Panc1 (cell line): Measurements from ENCODE around the gene SRCIN1. TPM values are rescaled to one million over a fixed set of nuclear protein-coding genes. Genes with fewer than 3 reads are reported as not detected.

Experiments
- ATAC-seq: fragments of 200-7000 bp; cut with Tn5 transposase; 2 replicates; pipeline ENCODE4 v1.9.1; 2020; ENCODE audit warnings: mild to moderate bottlenecking, moderate library complexity
- BruUV-seq: library from RNA; stranded (reverse); fragments of 400-500 nt; replicated peaks from 2 replicates; lab custom pipeline; 2021; lab: Mats Ljungman, UMichigan
- CTCF ChIA-PET: fragments of 300-600 bp; sonication (Branson Sonifier 250); formaldehyde crosslinking; loops from one replicate; lab custom pipeline; 2022; ENCODE audit warnings: antibody characterized with exemption; lab: Charles Lee
- POLR2A ChIA-PET: fragments of 300-600 bp; sonication (Branson Sonifier 250); formaldehyde crosslinking; loops from one replicate; lab custom pipeline; 2022; ENCODE audit warnings: antibody characterized with exemption; lab: Charles Lee
- DNase-seq: peaks from one replicate; pipeline ENCODE4 v3.0.0-alpha.2; 2010; ENCODE audit warnings: low read depth, low spot score
- H3K27ac ChIP-seq: 2 replicates; pipeline ENCODE4 v1.5.1; 2011; ENCODE audit warnings: mild to moderate bottlenecking, low read length, inconsistent platforms
- H3K27me3 ChIP-seq: fragments of 200-500 bp; sonication (Bioruptor generic); 2 replicates; pipeline ENCODE4 v1.6.0; 2014; ENCODE audit warnings: low read length, inconsistent platforms; ENCODE audit not compliant: control insufficient read depth, insufficient read depth
- H3K36me3 ChIP-seq: fragments of 200-500 bp; sonication (Bioruptor generic); 2 replicates; pipeline ENCODE4 v1.5.1; 2014; ENCODE audit warnings: inconsistent platforms, mild to moderate bottlenecking, low read length, moderate library complexity; ENCODE audit not compliant: control insufficient read depth, insufficient read depth
- H3K4me1 ChIP-seq: 2 replicates; pipeline ENCODE4 v1.5.1; 2011; ENCODE audit warnings: inconsistent platforms, mild to moderate bottlenecking, low read length, moderate library complexity; ENCODE audit not compliant: control insufficient read depth, insufficient read depth
- H3K4me3 ChIP-seq, 2 experiments: 2 replicates each; pipeline ENCODE4 v1.5.1; 2011 to 2012; ENCODE audit warnings: low read depth in 2 of 2, low read length in 2 of 2, mild to moderate bottlenecking in 2 of 2, inconsistent platforms in 1 of 2, moderate library complexity in 1 of 2
- H3K9me3 ChIP-seq: fragments of 200-500 bp; sonication (Bioruptor generic); 2 replicates; pipeline ENCODE4 v1.5.1; 2014; ENCODE audit warnings: low read depth, mild to moderate bottlenecking, inconsistent platforms, low read length, moderate library complexity; ENCODE audit not compliant: control insufficient read depth, insufficient read depth
- POLR2AphosphoS5 ChIP-seq: IDR thresholded peaks from 2 replicates; pipeline ENCODE4 v1.6.1; 2012; ENCODE audit warnings: mild to moderate bottlenecking, low read depth, low read length, moderate library complexity
- SIN3A ChIP-seq: IDR thresholded peaks from 2 replicates; pipeline ENCODE4 v1.6.1; 2012; ENCODE audit warnings: low read depth, mild to moderate bottlenecking, low read length, moderate library complexity, borderline replicate concordance; ENCODE audit not compliant: insufficient read depth
- TCF7L2 ChIP-seq: IDR thresholded peaks from 2 replicates; pipeline ENCODE4 v1.6.1; 2011; ENCODE audit warnings: mild to moderate bottlenecking, low read depth, low read length, inconsistent platforms
- in situ Hi-C: cut with HindIII; loops from 2 replicates; pipeline ENCODE4 v1.10.0; 2016; ENCODE audit warnings: low sequenced_read_pairs, low pct_unique_long_range_greater_than_20kb
- intact Hi-C: fragments of 100-400 bp; cut with micrococcal nuclease; formaldehyde crosslinking; loops from one replicate; pipeline ENCODE4 v1.10.0; 2022; ENCODE audit not compliant: unreplicated experiment
- total RNA-seq: library from RNA; stranded (reverse); gene quantifications from one replicate; pipeline ENCODE4 v1.2.1, GENCODE V29; 2021; ENCODE audit not compliant: unreplicated experiment
- TF ChIP-seq, protein P1 (sequence below), 2 experiments: IDR thresholded peaks; 2 replicates each; pipeline ENCODE4 v1.6.1; 2011 to 2012; ENCODE audit warnings: low read depth in 2 of 2, control low read depth in 1 of 2, low read length in 1 of 2, mild to moderate bottlenecking in 1 of 2, moderate library complexity in 1 of 2; ENCODE audit not compliant: insufficient read depth in 1 of 2
- TF ChIP-seq, protein P2 (sequence below): fragments of 450-650 bp; IDR thresholded peaks from 2 replicates; pipeline ENCODE4 v1.5.1; 2017; ENCODE audit warnings: mild to moderate bottlenecking

SRCIN1 gene
- total RNA-seq, 1 experiment from 2014 or later, result 12.8 TPM

- in situ Hi-C loops (no loop called here), intact Hi-C loops (no loop called here)
- Histone ChIP-seq H3K36me3 (no peaks in the 10 kb centered on the region), H3K9me3 (no peaks in the 10 kb centered on the region), H3K4me1 (peaks cover 17% of the 10 kb centered on the region), H3K27ac (no peak overlapping the region), H3K4me3 (no peak overlapping the region), H3K27me3 (no peaks in the 10 kb centered on the region)
- ATAC-seq (no peak), DNase-seq (no peak)
- TF ChIP-seq, protein P1, sequence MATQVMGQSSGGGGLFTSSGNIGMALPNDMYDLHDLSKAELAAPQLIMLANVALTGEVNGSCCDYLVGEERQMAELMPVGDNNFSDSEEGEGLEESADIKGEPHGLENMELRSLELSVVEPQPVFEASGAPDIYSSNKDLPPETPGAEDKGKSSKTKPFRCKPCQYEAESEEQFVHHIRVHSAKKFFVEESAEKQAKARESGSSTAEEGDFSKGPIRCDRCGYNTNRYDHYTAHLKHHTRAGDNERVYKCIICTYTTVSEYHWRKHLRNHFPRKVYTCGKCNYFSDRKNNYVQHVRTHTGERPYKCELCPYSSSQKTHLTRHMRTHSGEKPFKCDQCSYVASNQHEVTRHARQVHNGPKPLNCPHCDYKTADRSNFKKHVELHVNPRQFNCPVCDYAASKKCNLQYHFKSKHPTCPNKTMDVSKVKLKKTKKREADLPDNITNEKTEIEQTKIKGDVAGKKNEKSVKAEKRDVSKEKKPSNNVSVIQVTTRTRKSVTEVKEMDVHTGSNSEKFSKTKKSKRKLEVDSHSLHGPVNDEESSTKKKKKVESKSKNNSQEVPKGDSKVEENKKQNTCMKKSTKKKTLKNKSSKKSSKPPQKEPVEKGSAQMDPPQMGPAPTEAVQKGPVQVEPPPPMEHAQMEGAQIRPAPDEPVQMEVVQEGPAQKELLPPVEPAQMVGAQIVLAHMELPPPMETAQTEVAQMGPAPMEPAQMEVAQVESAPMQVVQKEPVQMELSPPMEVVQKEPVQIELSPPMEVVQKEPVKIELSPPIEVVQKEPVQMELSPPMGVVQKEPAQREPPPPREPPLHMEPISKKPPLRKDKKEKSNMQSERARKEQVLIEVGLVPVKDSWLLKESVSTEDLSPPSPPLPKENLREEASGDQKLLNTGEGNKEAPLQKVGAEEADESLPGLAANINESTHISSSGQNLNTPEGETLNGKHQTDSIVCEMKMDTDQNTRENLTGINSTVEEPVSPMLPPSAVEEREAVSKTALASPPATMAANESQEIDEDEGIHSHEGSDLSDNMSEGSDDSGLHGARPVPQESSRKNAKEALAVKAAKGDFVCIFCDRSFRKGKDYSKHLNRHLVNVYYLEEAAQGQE (IDR thresholded peaks at IDR 0.05; ENCODE audit: insufficient read depth in 1 of 2, low read depth in 2 of 2, low read length in 1 of 2), result no peak
- TF ChIP-seq, protein P2, sequence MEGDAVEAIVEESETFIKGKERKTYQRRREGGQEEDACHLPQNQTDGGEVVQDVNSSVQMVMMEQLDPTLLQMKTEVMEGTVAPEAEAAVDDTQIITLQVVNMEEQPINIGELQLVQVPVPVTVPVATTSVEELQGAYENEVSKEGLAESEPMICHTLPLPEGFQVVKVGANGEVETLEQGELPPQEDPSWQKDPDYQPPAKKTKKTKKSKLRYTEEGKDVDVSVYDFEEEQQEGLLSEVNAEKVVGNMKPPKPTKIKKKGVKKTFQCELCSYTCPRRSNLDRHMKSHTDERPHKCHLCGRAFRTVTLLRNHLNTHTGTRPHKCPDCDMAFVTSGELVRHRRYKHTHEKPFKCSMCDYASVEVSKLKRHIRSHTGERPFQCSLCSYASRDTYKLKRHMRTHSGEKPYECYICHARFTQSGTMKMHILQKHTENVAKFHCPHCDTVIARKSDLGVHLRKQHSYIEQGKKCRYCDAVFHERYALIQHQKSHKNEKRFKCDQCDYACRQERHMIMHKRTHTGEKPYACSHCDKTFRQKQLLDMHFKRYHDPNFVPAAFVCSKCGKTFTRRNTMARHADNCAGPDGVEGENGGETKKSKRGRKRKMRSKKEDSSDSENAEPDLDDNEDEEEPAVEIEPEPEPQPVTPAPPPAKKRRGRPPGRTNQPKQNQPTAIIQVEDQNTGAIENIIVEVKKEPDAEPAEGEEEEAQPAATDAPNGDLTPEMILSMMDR, result no peak
- TF ChIP-seq TCF7L2 (no peak), POLR2AphosphoS5 (no peak), SIN3A (no peak)
- no TSS peak for BruUV-seq
- POLR2A ChIA-PET, result interaction anchor here (0.5 to 0.6 kb wide), 2 partner anchors 67 to 70 kb away, joined by 3 to 4 read pairs; no protein-coding TSS in a partner anchor
- CTCF ChIA-PET, result no interaction called here
Observed at GRCh38 chr17:38603786-38604478, 1.8 kb downstream of the SRCIN1 start.

DNA sequence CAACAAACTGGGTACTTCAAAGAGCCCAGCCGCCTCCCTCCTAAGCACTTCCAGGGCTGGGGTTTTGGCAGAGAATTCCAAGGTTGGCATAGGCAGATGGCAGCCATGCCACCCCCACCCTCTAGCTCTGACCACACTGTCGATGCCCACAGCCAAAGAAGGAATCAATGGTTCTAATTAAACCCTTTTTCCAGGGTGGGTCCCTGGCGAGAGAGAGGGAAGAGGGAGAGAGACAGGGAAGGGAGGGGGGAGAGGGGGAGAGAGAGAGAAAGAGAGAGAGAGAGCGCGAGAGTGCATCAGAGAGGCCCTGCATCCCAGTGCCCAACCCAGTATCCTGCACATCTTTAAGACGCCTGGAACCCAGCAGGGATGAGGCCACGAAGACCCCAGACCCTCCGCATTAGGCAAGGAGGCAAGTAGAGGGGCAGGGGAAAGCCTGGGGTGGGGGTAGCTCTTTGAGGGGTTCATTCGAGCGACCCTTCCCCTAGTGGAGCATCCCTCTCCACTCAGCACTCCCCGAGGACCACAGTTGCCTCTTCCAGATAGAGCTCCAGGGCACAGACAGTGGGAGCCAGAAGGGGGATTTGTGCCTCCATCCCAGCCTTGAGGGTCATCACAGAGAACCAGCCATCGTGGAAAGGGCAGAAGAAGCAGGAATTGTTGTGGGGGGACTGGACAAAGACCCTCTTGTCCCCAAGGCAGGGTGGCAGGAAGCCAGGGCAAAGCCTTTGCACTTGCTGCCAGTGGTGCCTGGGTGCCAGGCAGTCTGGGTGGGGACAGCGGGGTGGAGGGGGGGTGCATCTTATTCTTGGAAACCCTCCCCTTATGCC, 2.6 kb downstream of the SRCIN1 start:
- POLR2A ChIA-PET, result no interaction called here
- no peak for TF ChIP-seq TCF7L2
- TF ChIP-seq SIN3A, result no peak
- no peak for TF ChIP-seq POLR2AphosphoS5
- TF ChIP-seq, protein P1 (IDR thresholded peaks at IDR 0.05; ENCODE audit: insufficient read depth in 1 of 2, low read depth in 2 of 2, low read length in 1 of 2), result no peak
- TF ChIP-seq, protein P2, result no peak
- Histone ChIP-seq H3K36me3 (no peaks in the 10 kb centered on the region), H3K9me3 (no peaks in the 10 kb centered on the region), H3K4me1 (peaks cover 17% of the 10 kb centered on the region), H3K4me3 (no peak overlapping the region), H3K27me3 (no peaks in the 10 kb centered on the region), H3K27ac (no peak overlapping the region)
- ATAC-seq, result no peak
- CTCF ChIA-PET, result interaction anchor here (0.6 to 0.9 kb wide), 3 partner anchors 12 to 94 kb away, joined by 3 to 5 read pairs (median 4); no protein-coding TSS in a partner anchor
- in situ Hi-C loops (no loop called here), intact Hi-C loops (no loop called here)
- BruUV-seq, result no TSS peak
- no peak for DNase-seq
